Smooth muscle cell (in vitro differentiated cells): ENCODE measurements around the gene HOXD10. TPM values are rescaled to one million over a fixed set of nuclear protein-coding genes. Genes with fewer than 3 reads are reported as not detected.
A peak's percentile ranks its signal among the peaks of the same experiment; 100 is the strongest.

Source experiments
- DNase-seq: peaks from one replicate; lab custom pipeline; 2025; ENCODE audit not compliant: unreplicated experiment; lab: John Stamatoyannopoulos, UW
- H2AFZ ChIP-seq: fragments of 200-600 bp; sonication (generic); 2 replicates; pipeline ENCODE4 v1.6.0; 2016; ENCODE audit warnings: antibody characterized with exemption, low read depth, mild to moderate bottlenecking
- H3F3A ChIP-seq: fragments of 200-600 bp; sonication (generic); 2 replicates; pipeline ENCODE4 v1.6.0; 2017; ENCODE audit warnings: antibody characterized with exemption, low read depth
- H3K27ac ChIP-seq: fragments of 200-600 bp; sonication (generic); 2 replicates; pipeline ENCODE4 v1.5.1; 2016; ENCODE audit warnings: low read depth, mild to moderate bottlenecking
- H3K27me3 ChIP-seq: fragments of 200-600 bp; sonication (generic); 2 replicates; pipeline ENCODE4 v1.6.1; 2016; ENCODE audit warnings: low read depth, mild to moderate bottlenecking
- H3K36me3 ChIP-seq: fragments of 200-600 bp; sonication (generic); 2 replicates; pipeline ENCODE4 v1.5.1; 2016; ENCODE audit warnings: low read depth
- H3K4me1 ChIP-seq: fragments of 200-600 bp; sonication (generic); 2 replicates; pipeline ENCODE4 v1.5.1; 2016; ENCODE audit warnings: low read depth
- H3K4me2 ChIP-seq: fragments of 200-600 bp; sonication (generic); 2 replicates; pipeline ENCODE4 v1.6.0; 2016; ENCODE audit warnings: mild to moderate bottlenecking
- H3K4me3 ChIP-seq: fragments of 200-600 bp; sonication (generic); 2 replicates; pipeline ENCODE4 v1.5.1; 2016; ENCODE audit warnings: mild to moderate bottlenecking
- H3K79me2 ChIP-seq: fragments of 200-600 bp; sonication (generic); 2 replicates; pipeline ENCODE4 v1.6.0; 2016; ENCODE audit warnings: low read depth, mild to moderate bottlenecking
- H3K9ac ChIP-seq: fragments of 200-600 bp; sonication (generic); 2 replicates; pipeline ENCODE4 v1.6.0; 2016; ENCODE audit warnings: low read depth
- H3K9me3 ChIP-seq: fragments of 200-600 bp; sonication (generic); replicated peaks from 2 replicates; pipeline ENCODE4 v1.5.1; 2016; ENCODE audit warnings: low read depth
- H4K20me1 ChIP-seq: fragments of 200-600 bp; sonication (generic); 2 replicates; pipeline ENCODE4 v1.6.0; 2016; ENCODE audit warnings: low read depth
- CTCF ChIP-seq: fragments of 200-600 bp; sonication (generic); IDR thresholded peaks from 2 replicates; pipeline ENCODE4 v1.5.1; 2017; ENCODE audit warnings: borderline replicate concordance, mild to moderate bottlenecking, antibody characterized with exemption; ENCODE audit not compliant: insufficient read depth, poor library complexity, severe bottlenecking
- WGBS: methylation state at CpG from one replicate; pipeline ENCODE4 v1.1.7; 2016; ENCODE audit warnings: low lambda C conversion rate; 5-methylcytosine and 5-hydroxymethylcytosine counted together
- polyA plus RNA-seq: library from polyadenylated mRNA; unstranded; fragments of >200 nt; fragmentation: Nextera tagmentation; extraction: Ambion mirVana; gene quantifications from 2 replicates; pipeline ENCODE4 v1.2.1, GENCODE V29; 2016
- total RNA-seq: library from RNA; depleted of rRNA; stranded (reverse); fragments of >200 nt; gene quantifications from 2 replicates; pipeline ENCODE4 v1.2.3, GENCODE V29; 2014

The HOXD10 gene
- total RNA-seq (6.7 and 9.9 TPM in 2 replicates), polyA plus RNA-seq (10.6 and 11.4 TPM in 2 replicates)

- no peak for DNase-seq
- Histone ChIP-seq H3K4me2 (no peak within 1 kb of the TSS), H3K79me2 (peaks cover 12% of the 10 kb centered on the region), H3K27ac (no peak within 1 kb of the TSS), H3K27me3 (peaks cover 100% of the 10 kb centered on the region), H3K9ac (no peak within 1 kb of the TSS), H3K9me3 (no peaks in the 10 kb centered on the region), H2AFZ (no peak within 1 kb of the TSS), H3K4me1 (no peaks in the 10 kb centered on the region), H3K4me3 (no peak within 1 kb of the TSS), H3K36me3 (no peaks in the 10 kb centered on the region), H3F3A (no peaks in the 10 kb centered on the region), H4K20me1 (peaks cover 99% of the 10 kb centered on the region)
- TF ChIP-seq CTCF = peak; percentile 13
- 25% methylated on average over 48 of the region's 66 CpGs for WGBS
Observed at GRCh38 chr2:176115883-176116813, at the start of gene HOXD10. Gene HOXD10 (plus strand): TSS chr2:176116778. CDS start chr2:176116834, 56 bp downstream.

GRCh38 chr2:176067589-176068418 lies 48.8 kb upstream of the HOXD10 start:
- peak overlapping the region; percentile 84 for H3K4me2 ChIP-seq
- DNase-seq = no peak
- no peaks in the 10 kb centered on the region for H3K79me2 ChIP-seq
- no peak overlapping the region for H3K27ac ChIP-seq
- WGBS = 22% methylated on average over 38 of the region's 38 CpGs
- peaks cover 99% of the 10 kb centered on the region for H3K27me3 ChIP-seq
- H3K4me3 ChIP-seq = peak overlapping the region; percentile 37
- TF ChIP-seq CTCF = no peak
- H3K9me3 ChIP-seq = no peaks in the 10 kb centered on the region
- H3F3A ChIP-seq = no peaks in the 10 kb centered on the region
- H3K4me1 ChIP-seq = peaks cover 15% of the 10 kb centered on the region
- no peaks in the 10 kb centered on the region for H3K36me3 ChIP-seq
- no peaks in the 10 kb centered on the region for H4K20me1 ChIP-seq
- H3K9ac ChIP-seq = no peak overlapping the region
- H2AFZ ChIP-seq = peak overlapping the region; percentile 50

GRCh38 chr2:176068419-176068832 lies 48.2 kb upstream of the HOXD10 start:
- no peak for TF ChIP-seq CTCF
- no peak overlapping the region for H3K9ac ChIP-seq
- H3F3A ChIP-seq = no peaks in the 10 kb centered on the region
- no peaks in the 10 kb centered on the region for H3K36me3 ChIP-seq
- 11% methylated on average over 30 of the region's 30 CpGs for WGBS
- H3K79me2 ChIP-seq = no peaks in the 10 kb centered on the region
- H3K4me2 ChIP-seq = peak overlapping the region; percentile 84
- peaks cover 15% of the 10 kb centered on the region for H3K4me1 ChIP-seq
- H3K27ac ChIP-seq = no peak overlapping the region
- H3K27me3 ChIP-seq = peaks cover 99% of the 10 kb centered on the region
- no peak for DNase-seq
- no peak overlapping the region for H2AFZ ChIP-seq
- H3K9me3 ChIP-seq = no peaks in the 10 kb centered on the region
- H3K4me3 ChIP-seq = no peak overlapping the region
- no peaks in the 10 kb centered on the region for H4K20me1 ChIP-seq
